ENCODE measurements around the gene INSIG1.

DNA sequence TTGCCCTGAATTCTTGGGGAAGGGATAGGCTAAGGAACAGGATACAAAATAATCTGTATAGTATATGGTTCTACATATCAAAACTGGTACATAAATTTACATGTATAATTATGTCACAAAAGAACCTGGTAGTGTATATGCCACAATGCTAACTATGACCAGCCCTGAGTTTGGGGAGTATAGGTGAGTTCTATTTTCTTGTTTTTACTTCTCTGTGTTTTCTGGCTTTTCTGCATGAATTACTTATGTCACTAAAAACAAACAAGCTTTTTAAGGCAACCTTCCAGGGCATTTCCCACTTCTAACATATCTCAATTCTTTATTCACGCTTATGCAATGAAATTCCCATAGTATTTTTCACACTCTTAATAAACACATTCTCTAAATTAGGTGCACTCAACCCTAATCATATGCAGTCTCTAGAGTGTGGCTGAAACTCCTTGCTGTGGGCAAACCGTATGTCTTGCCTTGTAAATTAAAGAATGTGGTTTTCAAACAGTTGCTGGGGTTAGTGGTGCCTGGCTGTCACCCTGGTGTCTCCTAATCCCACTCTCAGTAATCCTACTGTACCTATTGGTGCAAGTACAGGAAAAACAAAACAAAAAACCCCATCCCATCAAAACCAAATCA is 14.0 kb upstream of the INSIG1 start:
- TF ChIP-seq, protein P1, sequence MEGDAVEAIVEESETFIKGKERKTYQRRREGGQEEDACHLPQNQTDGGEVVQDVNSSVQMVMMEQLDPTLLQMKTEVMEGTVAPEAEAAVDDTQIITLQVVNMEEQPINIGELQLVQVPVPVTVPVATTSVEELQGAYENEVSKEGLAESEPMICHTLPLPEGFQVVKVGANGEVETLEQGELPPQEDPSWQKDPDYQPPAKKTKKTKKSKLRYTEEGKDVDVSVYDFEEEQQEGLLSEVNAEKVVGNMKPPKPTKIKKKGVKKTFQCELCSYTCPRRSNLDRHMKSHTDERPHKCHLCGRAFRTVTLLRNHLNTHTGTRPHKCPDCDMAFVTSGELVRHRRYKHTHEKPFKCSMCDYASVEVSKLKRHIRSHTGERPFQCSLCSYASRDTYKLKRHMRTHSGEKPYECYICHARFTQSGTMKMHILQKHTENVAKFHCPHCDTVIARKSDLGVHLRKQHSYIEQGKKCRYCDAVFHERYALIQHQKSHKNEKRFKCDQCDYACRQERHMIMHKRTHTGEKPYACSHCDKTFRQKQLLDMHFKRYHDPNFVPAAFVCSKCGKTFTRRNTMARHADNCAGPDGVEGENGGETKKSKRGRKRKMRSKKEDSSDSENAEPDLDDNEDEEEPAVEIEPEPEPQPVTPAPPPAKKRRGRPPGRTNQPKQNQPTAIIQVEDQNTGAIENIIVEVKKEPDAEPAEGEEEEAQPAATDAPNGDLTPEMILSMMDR (IDR thresholded peaks at IDR 0.05; ENCODE audit: low read length), result no peak
- TF ChIP-seq EZH2 (IDR thresholded peaks at IDR 0.05; ENCODE audit: borderline replicate concordance, low read length), result no peak
